ENCODE results near the gene CTNNA2.

The CTNNA2 gene

GRCh38 chr2:80370375-80371009 lies 857.6 kb downstream of the CTNNA2 start:
- no peak for TF ChIP-seq TEAD4 (IDR thresholded peaks at IDR 0.05)
- TF ChIP-seq, protein P1, sequence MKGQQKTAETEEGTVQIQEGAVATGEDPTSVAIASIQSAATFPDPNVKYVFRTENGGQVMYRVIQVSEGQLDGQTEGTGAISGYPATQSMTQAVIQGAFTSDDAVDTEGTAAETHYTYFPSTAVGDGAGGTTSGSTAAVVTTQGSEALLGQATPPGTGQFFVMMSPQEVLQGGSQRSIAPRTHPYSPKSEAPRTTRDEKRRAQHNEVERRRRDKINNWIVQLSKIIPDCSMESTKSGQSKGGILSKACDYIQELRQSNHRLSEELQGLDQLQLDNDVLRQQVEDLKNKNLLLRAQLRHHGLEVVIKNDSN (IDR thresholded peaks at IDR 0.05), result no peak
- TF ChIP-seq CEBPB (IDR thresholded peaks at IDR 0.05), result no peak
- TF ChIP-seq EP300 (IDR thresholded peaks at IDR 0.05; ENCODE audit: borderline replicate concordance), result no peak
- TF ChIP-seq TAF1 (IDR thresholded peaks at IDR 0.05; ENCODE audit: low read depth), result no peak
- no peak for TF ChIP-seq NFIC (IDR thresholded peaks at IDR 0.05)
- no peak for TF ChIP-seq EGR1 (IDR thresholded peaks at IDR 0.05)
- no peak for TF ChIP-seq RAD21 (IDR thresholded peaks at IDR 0.05; ENCODE audit: low read depth)
- no peak for TF ChIP-seq FOXM1 (IDR thresholded peaks at IDR 0.05; ENCODE audit: borderline replicate concordance, low read depth)

- TF ChIP-seq MAX (IDR thresholded peaks at IDR 0.05) (no peak), CEBPB (IDR thresholded peaks at IDR 0.05) (no peak), EGR1 (IDR thresholded peaks at IDR 0.05) (no peak), CREB1 (IDR thresholded peaks at IDR 0.05; ENCODE audit: low read depth) (no peak), ZBTB7A (IDR thresholded peaks at IDR 0.05; ENCODE audit: low read depth) (no peak), TAF1 (IDR thresholded peaks at IDR 0.05; ENCODE audit: low read depth) (no peak), TEAD4 (IDR thresholded peaks at IDR 0.05) (no peak), EP300 (IDR thresholded peaks at IDR 0.05; ENCODE audit: borderline replicate concordance) (no peak)
- TF ChIP-seq, protein P1 (IDR thresholded peaks at IDR 0.05), result no peak
Observed at GRCh38 chr2:80374105-80374504, 861.3 kb downstream of the CTNNA2 start.

- TF ChIP-seq TCF12 (IDR thresholded peaks at IDR 0.05; ENCODE audit: low read depth), result no peak
- TF ChIP-seq YY1 (IDR thresholded peaks at IDR 0.05; ENCODE audit: low read depth), result no peak
- TF ChIP-seq ZBTB7A (IDR thresholded peaks at IDR 0.05; ENCODE audit: low read depth), result no peak
- no peak for TF ChIP-seq CEBPB (IDR thresholded peaks at IDR 0.05)
- TF ChIP-seq EGR1 (IDR thresholded peaks at IDR 0.05), result no peak
- TF ChIP-seq CREB1 (IDR thresholded peaks at IDR 0.05; ENCODE audit: low read depth), result no peak
- no peak for TF ChIP-seq MAX (IDR thresholded peaks at IDR 0.05)
- no peak for TF ChIP-seq FOXM1 (IDR thresholded peaks at IDR 0.05; ENCODE audit: borderline replicate concordance, low read depth)
- no peak for TF ChIP-seq EP300 (IDR thresholded peaks at IDR 0.05; ENCODE audit: borderline replicate concordance)
- TF ChIP-seq, protein P2, sequence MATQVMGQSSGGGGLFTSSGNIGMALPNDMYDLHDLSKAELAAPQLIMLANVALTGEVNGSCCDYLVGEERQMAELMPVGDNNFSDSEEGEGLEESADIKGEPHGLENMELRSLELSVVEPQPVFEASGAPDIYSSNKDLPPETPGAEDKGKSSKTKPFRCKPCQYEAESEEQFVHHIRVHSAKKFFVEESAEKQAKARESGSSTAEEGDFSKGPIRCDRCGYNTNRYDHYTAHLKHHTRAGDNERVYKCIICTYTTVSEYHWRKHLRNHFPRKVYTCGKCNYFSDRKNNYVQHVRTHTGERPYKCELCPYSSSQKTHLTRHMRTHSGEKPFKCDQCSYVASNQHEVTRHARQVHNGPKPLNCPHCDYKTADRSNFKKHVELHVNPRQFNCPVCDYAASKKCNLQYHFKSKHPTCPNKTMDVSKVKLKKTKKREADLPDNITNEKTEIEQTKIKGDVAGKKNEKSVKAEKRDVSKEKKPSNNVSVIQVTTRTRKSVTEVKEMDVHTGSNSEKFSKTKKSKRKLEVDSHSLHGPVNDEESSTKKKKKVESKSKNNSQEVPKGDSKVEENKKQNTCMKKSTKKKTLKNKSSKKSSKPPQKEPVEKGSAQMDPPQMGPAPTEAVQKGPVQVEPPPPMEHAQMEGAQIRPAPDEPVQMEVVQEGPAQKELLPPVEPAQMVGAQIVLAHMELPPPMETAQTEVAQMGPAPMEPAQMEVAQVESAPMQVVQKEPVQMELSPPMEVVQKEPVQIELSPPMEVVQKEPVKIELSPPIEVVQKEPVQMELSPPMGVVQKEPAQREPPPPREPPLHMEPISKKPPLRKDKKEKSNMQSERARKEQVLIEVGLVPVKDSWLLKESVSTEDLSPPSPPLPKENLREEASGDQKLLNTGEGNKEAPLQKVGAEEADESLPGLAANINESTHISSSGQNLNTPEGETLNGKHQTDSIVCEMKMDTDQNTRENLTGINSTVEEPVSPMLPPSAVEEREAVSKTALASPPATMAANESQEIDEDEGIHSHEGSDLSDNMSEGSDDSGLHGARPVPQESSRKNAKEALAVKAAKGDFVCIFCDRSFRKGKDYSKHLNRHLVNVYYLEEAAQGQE (IDR thresholded peaks at IDR 0.05; ENCODE audit: low read depth), result no peak
Observed at GRCh38 chr2:80377071-80377470, 864.2 kb downstream of the CTNNA2 start.

- TF ChIP-seq FOXM1 (IDR thresholded peaks at IDR 0.05; ENCODE audit: borderline replicate concordance, low read depth) (no peak), TAF1 (IDR thresholded peaks at IDR 0.05; ENCODE audit: low read depth) (no peak), MAX (IDR thresholded peaks at IDR 0.05) (no peak), CREB1 (IDR thresholded peaks at IDR 0.05; ENCODE audit: low read depth) (no peak), NFIC (IDR thresholded peaks at IDR 0.05) (no peak), CEBPB (IDR thresholded peaks at IDR 0.05) (no peak), EP300 (IDR thresholded peaks at IDR 0.05; ENCODE audit: borderline replicate concordance) (no peak), EGR1 (IDR thresholded peaks at IDR 0.05) (no peak), RAD21 (IDR thresholded peaks at IDR 0.05; ENCODE audit: low read depth) (no peak), YY1 (IDR thresholded peaks at IDR 0.05; ENCODE audit: low read depth) (no peak), TEAD4 (IDR thresholded peaks at IDR 0.05) (no peak), TCF12 (IDR thresholded peaks at IDR 0.05; ENCODE audit: low read depth) (no peak)
- TF ChIP-seq, protein P2 (IDR thresholded peaks at IDR 0.05; ENCODE audit: low read depth), result no peak
Observed at GRCh38 chr2:80380736-80381135, 867.9 kb downstream of the CTNNA2 start.

- TF ChIP-seq ZBTB7A (IDR thresholded peaks at IDR 0.05; ENCODE audit: low read depth), result no peak
- no peak for TF ChIP-seq EGR1 (IDR thresholded peaks at IDR 0.05)
- TF ChIP-seq EP300 (IDR thresholded peaks at IDR 0.05; ENCODE audit: borderline replicate concordance), result no peak
Observed at GRCh38 chr2:80381666-80382065, 868.8 kb downstream of the CTNNA2 start.

- TF ChIP-seq YY1 (IDR thresholded peaks at IDR 0.05; ENCODE audit: low read depth), result no peak
- no peak for TF ChIP-seq RAD21 (IDR thresholded peaks at IDR 0.05; ENCODE audit: low read depth)
- TF ChIP-seq EP300 (IDR thresholded peaks at IDR 0.05; ENCODE audit: borderline replicate concordance), result no peak
- no peak for TF ChIP-seq TEAD4 (IDR thresholded peaks at IDR 0.05)
- no peak for TF ChIP-seq CEBPB (IDR thresholded peaks at IDR 0.05)
- no peak for TF ChIP-seq NFIC (IDR thresholded peaks at IDR 0.05)
- no peak for TF ChIP-seq MAX (IDR thresholded peaks at IDR 0.05)
- TF ChIP-seq EGR1 (IDR thresholded peaks at IDR 0.05), result no peak
- TF ChIP-seq, protein P2 (IDR thresholded peaks at IDR 0.05; ENCODE audit: low read depth), result no peak
- no peak for TF ChIP-seq ZBTB7A (IDR thresholded peaks at IDR 0.05; ENCODE audit: low read depth)
- TF ChIP-seq FOXM1 (IDR thresholded peaks at IDR 0.05; ENCODE audit: borderline replicate concordance, low read depth), result no peak
Observed at GRCh38 chr2:80392441-80392840, 879.6 kb downstream of the CTNNA2 start.
